ENCODE data around the gene SGK2. TPM values are rescaled to one million over a fixed set of nuclear protein-coding genes. Genes with fewer than 3 reads are reported as not detected.

The SGK2 gene
- total RNA-seq, 1 donor from 2014 or later: 2.8 TPM

DNA sequence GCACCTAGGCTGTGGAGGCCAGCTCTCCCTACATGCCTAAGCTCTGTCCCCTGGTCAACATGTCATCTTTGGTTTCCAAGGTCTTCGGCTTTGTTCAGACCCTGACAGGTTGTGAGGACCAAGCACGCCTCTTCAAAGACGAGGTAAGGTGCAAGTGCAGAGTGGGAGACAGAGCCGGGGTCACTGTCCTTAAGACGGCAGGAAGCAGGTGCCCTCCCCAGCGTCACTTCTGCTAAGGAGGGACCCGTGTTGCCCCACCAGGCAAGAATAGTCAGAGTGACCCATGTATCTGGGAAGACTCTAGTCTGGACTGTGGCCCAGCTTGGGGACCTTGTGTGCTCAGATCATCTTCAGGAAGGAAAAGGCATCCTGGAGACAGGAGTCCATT, 18.2 kb upstream of the SGK2 start:
- H3K79me2 ChIP-seq (ENCODE audit: low read depth): no peaks in the 10 kb centered on the region
- no peak overlapping the region for H3K27ac ChIP-seq
- Mint-ChIP-seq H3K9me3 (no peaks in the 10 kb centered on the region), H3K4me3 (no peak overlapping the region), H3K36me3 (peaks cover 10% of the 10 kb centered on the region), H3K27me3 (ENCODE audit: insufficient read depth, low read depth) (peaks cover 2% of the 10 kb centered on the region), H3K4me1 (no peaks in the 10 kb centered on the region), H3K27ac (no peak overlapping the region)
- H3K9me3 ChIP-seq (ENCODE audit: low read depth): no peaks in the 10 kb centered on the region
- TF ChIP-seq CTCF (IDR thresholded peaks at IDR 0.05): no peak
- no peak for TF ChIP-seq EZH2phosphoT487 (IDR thresholded peaks at IDR 0.05)
- no peak for TF ChIP-seq EZH2 (IDR thresholded peaks at IDR 0.05)
- H3K9ac ChIP-seq: no peak overlapping the region
- no peak overlapping the region for H3K4me2 ChIP-seq
- no peaks in the 10 kb centered on the region for H3K4me1 ChIP-seq
- no peaks in the 10 kb centered on the region for H4K20me1 ChIP-seq (ENCODE audit: low read depth)
- no peak overlapping the region for H2AFZ ChIP-seq (replicated peaks)
- no peaks in the 10 kb centered on the region for H3K27me3 ChIP-seq
- no peak overlapping the region for H3K4me3 ChIP-seq
- no peaks in the 10 kb centered on the region for H3F3A ChIP-seq (ENCODE audit: low read depth)
- no peaks in the 10 kb centered on the region for H3K36me3 ChIP-seq
- no peak for DNase-seq (ENCODE audit: low spot score)

- no peaks in the 10 kb centered on the region for H3K79me2 ChIP-seq (ENCODE audit: low read depth)
- H3K4me3 ChIP-seq: no peak overlapping the region
- H4K20me1 ChIP-seq (ENCODE audit: low read depth): no peaks in the 10 kb centered on the region
- H3K4me1 ChIP-seq: no peaks in the 10 kb centered on the region
- no peaks in the 10 kb centered on the region for H3K9me3 Mint-ChIP-seq
- H3K4me2 ChIP-seq: no peak overlapping the region
- no peak for DNase-seq (ENCODE audit: low spot score)
- TF ChIP-seq EZH2phosphoT487 (IDR thresholded peaks at IDR 0.05): no peak
- no peaks in the 10 kb centered on the region for H3F3A ChIP-seq (ENCODE audit: low read depth)
- no peak overlapping the region for H3K9ac ChIP-seq
- H3K27me3 ChIP-seq: no peaks in the 10 kb centered on the region
- no peaks in the 10 kb centered on the region for H3K36me3 ChIP-seq
- peaks cover 2% of the 10 kb centered on the region for H3K27me3 Mint-ChIP-seq (ENCODE audit: insufficient read depth, low read depth)
- peaks cover 10% of the 10 kb centered on the region for H3K36me3 Mint-ChIP-seq
- no peak overlapping the region for H2AFZ ChIP-seq (replicated peaks)
- H3K9me3 ChIP-seq (ENCODE audit: low read depth): no peaks in the 10 kb centered on the region
- no peak overlapping the region for H3K27ac ChIP-seq
- no peak overlapping the region for H3K4me3 Mint-ChIP-seq
- H3K4me1 Mint-ChIP-seq: no peaks in the 10 kb centered on the region
- no peak overlapping the region for H3K27ac Mint-ChIP-seq
These were observed 17.6 kb upstream of the SGK2 start for GRCh38 chr20:43541214-43541613.

DNA sequence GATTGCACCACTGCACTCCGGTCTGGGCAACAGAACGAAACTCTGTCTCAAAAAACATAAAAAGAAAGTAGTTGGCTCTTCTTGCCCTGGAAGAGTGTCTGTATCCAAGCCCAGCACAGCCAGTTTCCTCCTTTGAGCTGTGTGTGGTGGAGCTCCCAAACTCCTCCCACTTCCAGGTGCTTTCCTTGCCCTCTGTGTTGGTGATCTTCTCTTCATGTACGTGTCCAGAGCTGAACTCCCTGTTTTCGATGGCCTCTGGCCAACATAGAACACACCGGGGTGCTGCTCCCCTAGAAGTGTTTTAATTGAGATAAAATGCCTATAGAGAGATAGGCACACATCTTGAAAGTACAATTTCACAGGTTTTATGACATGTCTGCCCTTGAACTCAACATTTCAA, 16.7 kb upstream of the SGK2 start:
- H3K36me3 Mint-ChIP-seq: peaks cover 14% of the 10 kb centered on the region
- no peak overlapping the region for H3K4me3 Mint-ChIP-seq
- H3K27ac ChIP-seq: no peak overlapping the region
- no peaks in the 10 kb centered on the region for H3K4me1 Mint-ChIP-seq
- no peaks in the 10 kb centered on the region for H4K20me1 ChIP-seq (ENCODE audit: low read depth)
- no peak overlapping the region for H3K4me3 ChIP-seq
- peaks cover 4% of the 10 kb centered on the region for H3K9me3 Mint-ChIP-seq
- H3K79me2 ChIP-seq (ENCODE audit: low read depth): no peaks in the 10 kb centered on the region
- no peaks in the 10 kb centered on the region for H3K27me3 ChIP-seq
- no peak overlapping the region for H3K9ac ChIP-seq
- peaks cover 2% of the 10 kb centered on the region for H3K27me3 Mint-ChIP-seq (ENCODE audit: insufficient read depth, low read depth)
- no peaks in the 10 kb centered on the region for H3F3A ChIP-seq (ENCODE audit: low read depth)
- H3K27ac Mint-ChIP-seq: no peak overlapping the region
- H3K4me2 ChIP-seq: no peak overlapping the region
- H2AFZ ChIP-seq (replicated peaks): no peak overlapping the region
- H3K36me3 ChIP-seq: no peaks in the 10 kb centered on the region
- H3K9me3 ChIP-seq (ENCODE audit: low read depth): no peaks in the 10 kb centered on the region
- H3K4me1 ChIP-seq: no peaks in the 10 kb centered on the region
- TF ChIP-seq CTCF (IDR thresholded peaks at IDR 0.05) (no peak), EZH2phosphoT487 (IDR thresholded peaks at IDR 0.05) (no peak), EZH2 (IDR thresholded peaks at IDR 0.05) (no peak)
- DNase-seq (ENCODE audit: low spot score): no peak

DNA sequence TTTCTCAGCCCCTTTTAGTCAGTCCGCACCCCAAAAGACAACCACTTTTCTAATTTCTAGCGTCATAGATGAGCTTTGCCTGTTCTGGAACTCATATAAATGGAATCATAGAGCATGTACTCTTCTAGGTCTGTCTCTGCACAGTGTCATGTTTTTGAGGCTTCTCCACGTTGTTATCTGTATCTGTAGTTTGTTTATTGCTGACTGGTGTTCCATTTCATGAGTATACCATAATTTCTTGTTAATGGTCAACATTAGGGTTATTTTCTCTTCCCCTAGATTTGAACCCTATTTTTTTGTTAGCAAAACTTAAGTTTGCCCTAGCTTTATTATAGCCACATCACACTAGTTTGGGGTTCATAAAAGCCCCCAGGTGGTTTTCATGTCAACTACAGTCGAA, 16.2 kb upstream of the SGK2 start:
- no peak overlapping the region for H3K27ac Mint-ChIP-seq
- H3K9ac ChIP-seq: no peak overlapping the region
- H3K27me3 Mint-ChIP-seq (ENCODE audit: insufficient read depth, low read depth): peaks cover 3% of the 10 kb centered on the region
- H4K20me1 ChIP-seq (ENCODE audit: low read depth): no peaks in the 10 kb centered on the region
- H3K27ac ChIP-seq: no peak overlapping the region
- no peak for TF ChIP-seq EZH2phosphoT487 (IDR thresholded peaks at IDR 0.05)
- TF ChIP-seq EZH2 (IDR thresholded peaks at IDR 0.05): no peak
- TF ChIP-seq CTCF (IDR thresholded peaks at IDR 0.05): no peak
- H3F3A ChIP-seq (ENCODE audit: low read depth): no peaks in the 10 kb centered on the region
- no peaks in the 10 kb centered on the region for H3K4me1 Mint-ChIP-seq
- no peaks in the 10 kb centered on the region for H3K79me2 ChIP-seq (ENCODE audit: low read depth)
- no peak overlapping the region for H3K4me3 ChIP-seq
- H3K36me3 Mint-ChIP-seq: peaks cover 18% of the 10 kb centered on the region
- no peaks in the 10 kb centered on the region for H3K36me3 ChIP-seq
- H3K4me2 ChIP-seq: no peak overlapping the region
- H3K9me3 Mint-ChIP-seq: peaks cover 8% of the 10 kb centered on the region
- no peaks in the 10 kb centered on the region for H3K9me3 ChIP-seq (ENCODE audit: low read depth)
- H3K27me3 ChIP-seq: no peaks in the 10 kb centered on the region
- H3K4me1 ChIP-seq: no peaks in the 10 kb centered on the region
- H2AFZ ChIP-seq (replicated peaks): no peak overlapping the region
- no peak for DNase-seq (ENCODE audit: low spot score)
- no peak overlapping the region for H3K4me3 Mint-ChIP-seq
